Right ventricle myocardium superior (tissue), 1 donor: ENCODE measurements around the gene CYP2J2. TPM values are rescaled to one million over a fixed set of nuclear protein-coding genes. Genes with fewer than 3 reads are reported as not detected.
"Not testable (repeated sequence)": the region's sequence is repeated elsewhere in the genome, so short reads cannot be mapped to it uniquely, and the experiment has no call there.

ENCODE experiments used
- ATAC-seq: fragments of 200-7000 bp; cut with Tn5 transposase; one replicate; pipeline ENCODE4 v1.9.1; 2020; ENCODE audit warnings: mild to moderate bottlenecking; ENCODE audit not compliant: poor library complexity
- DNase-seq: peaks from one replicate; pipeline ENCODE4 v3.0.0-alpha.2; 2020
- intact Hi-C: fragments of 100-400 bp; cut with DNase I; formaldehyde crosslinking; loops from one replicate; pipeline ENCODE4 v1.11.2; 2022
- total RNA-seq: library from RNA; stranded (reverse); fragmentation: NEBNext Ultra II Directional; extraction: Animal tissue kit (Norgen Biotek cat#: 25700); gene quantifications from one replicate; pipeline ENCODE4 v1.2.1, GENCODE V29; 2021
- donor health status: DM: no; HTN: yes; CAD: no; lungs with severe emphysema.

CYP2J2 gene
- total RNA-seq, 1 donor from 2014 or later = 50.6 TPM

DNA sequence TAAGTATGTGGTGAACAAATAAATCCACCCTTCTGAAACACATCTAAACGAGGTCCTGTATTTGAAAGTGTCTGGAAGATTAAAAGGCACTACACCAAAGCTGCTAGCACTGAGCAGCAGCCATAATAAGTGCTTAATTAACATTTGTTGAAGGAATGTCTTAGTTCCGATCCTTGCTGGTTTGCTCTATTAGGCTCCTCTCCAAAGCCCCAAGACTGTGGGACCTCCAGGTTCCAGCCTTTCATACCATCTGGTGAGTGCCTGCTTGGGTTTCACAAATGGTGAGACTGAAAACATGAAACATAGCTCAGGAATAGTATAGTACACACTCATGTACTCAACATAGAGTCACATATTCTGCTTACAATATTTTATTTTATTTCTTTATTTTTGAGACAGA lies 640 bp upstream of the CYP2J2 start:
- intact Hi-C loops = no loop called here
- DNase-seq = no peak
- peak; percentile 21 for ATAC-seq

DNA sequence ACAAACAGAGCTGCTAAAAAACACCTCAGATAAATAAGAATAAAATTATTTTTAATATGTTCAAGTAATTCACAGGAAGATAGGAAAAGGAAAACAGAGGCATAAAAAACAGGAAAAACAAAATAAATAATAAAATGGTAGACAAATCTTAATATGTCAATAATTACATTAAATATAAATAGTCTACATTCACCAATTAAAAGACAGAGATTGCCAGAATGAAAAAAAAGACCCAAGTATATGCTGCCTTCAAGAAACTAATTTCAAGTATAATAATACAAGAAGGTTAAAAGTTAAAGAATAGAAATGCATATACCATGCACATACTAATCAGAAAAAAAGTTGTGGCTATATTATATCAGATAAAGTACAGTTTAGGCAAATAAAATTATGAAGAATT lies 1.9 kb downstream of the CYP2J2 start:
- ATAC-seq (no peak), DNase-seq (no peak)
- intact Hi-C loops = no loop called here

DNA sequence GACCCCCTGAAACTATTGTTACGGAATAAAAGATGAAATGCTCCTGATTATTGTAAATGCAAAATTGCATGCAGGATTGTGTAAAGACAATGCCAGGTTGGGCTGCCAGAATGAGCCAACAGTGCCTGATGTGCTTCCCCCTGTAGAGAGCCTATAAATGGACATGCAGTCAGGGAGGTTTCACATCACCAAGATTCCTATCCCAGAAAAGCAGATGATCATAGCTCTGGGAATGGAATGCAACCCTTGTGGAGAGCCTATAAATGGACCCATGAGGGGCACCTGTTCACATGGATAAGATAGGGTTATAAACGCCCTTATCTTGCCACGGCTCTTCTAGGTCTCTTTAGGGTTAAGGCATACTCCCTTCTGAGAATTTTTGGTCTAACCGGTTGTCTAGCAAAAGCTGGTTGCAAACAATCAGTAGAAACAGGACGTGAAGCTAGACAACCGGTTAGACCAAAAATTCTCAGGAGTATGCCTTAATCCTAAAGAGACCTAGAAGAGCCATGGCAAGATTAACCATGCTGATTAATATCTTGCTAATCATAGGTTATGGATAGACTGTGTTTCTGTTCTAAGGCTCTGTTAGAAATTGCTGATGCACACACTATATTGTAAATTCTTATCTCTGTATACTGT lies 5.2 kb downstream of the CYP2J2 start:
- DNase-seq, intact Hi-C loops: not testable (repeated sequence)
- ATAC-seq = peak; percentile 23

DNA sequence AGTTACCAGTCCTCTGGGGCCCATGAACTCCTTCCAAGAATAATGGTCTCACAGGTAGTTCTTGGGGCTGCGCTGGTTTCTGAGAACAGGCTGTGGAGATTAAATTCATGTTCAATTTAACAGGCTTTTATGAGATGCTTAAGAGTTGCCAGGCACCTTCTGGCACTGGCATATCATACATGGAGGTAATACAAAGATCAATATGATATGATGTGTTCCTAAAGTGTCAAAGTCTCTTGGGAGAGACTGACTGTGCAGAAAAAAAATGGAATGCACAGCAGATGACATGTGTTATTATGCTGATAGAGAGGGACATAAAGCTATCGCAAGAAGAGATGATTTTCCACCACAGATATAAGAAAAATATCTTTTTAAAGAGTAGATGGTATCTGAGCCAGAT lies 6.8 kb downstream of the CYP2J2 start:
- intact Hi-C loops = no loop called here
- DNase-seq = no peak
- ATAC-seq = no peak

DNA sequence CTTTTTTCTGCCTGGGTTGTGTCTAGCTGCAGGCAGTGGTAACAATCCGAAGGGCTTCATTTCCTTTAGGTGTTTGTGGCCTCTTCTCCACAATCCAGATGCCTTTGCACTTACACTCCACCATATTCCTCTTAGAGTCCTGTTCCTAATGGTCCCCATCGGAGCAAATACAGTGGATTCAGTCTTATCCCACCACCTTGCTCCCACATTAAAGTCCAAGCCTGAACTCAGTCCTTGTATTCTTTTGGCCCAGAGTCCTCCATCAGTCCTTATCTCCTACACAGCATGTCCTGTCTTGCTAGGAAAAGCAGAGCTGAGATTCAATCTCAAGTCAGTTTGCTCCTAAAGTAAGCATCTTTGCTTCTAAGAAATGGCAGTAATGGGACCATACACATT lies 8.8 kb downstream of the CYP2J2 start:
- ATAC-seq = no peak
- intact Hi-C loops = no loop called here

DNA sequence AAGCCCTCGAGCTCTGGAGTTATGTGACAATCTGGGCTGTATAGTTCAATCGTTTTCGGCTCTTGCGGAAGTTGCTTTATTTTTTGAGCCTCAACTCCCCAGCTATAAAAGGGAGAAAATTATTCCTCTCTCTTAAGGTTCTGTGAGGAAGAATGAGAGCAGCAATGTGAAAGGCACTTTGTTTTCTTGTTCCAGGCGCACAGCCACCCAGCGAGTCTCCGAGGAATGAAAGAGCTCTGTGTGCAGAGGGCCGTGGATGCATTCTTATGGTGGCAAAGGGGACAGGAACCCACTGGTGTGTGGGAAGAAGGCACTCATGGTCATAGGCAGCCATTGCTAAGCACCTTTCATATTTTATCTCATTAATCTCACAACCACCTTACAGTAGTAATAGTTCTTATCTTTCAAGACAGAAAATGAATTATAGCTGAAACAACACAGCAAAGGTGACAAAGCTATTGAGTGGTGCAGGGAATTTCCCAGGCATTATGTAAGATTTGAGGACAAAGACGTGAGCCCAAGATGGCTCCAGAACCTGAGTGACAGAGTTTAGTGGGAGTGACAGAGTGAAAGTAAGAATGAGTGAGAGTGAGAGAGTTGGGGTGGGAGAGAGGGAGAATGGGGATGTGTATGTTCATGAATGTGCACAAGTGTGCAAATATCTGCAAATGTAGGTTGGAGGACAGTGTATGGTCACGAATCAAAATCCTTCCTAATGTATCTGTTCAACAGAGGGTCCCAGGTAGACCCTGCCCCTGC lies 9.4 kb downstream of the CYP2J2 start:
- DNase-seq (no peak), ATAC-seq (no peak)
- intact Hi-C loops = no loop called here

More for the DNA sequence above, 8.8 kb downstream of the CYP2J2 start:
- DNase-seq = no peak

DNA sequence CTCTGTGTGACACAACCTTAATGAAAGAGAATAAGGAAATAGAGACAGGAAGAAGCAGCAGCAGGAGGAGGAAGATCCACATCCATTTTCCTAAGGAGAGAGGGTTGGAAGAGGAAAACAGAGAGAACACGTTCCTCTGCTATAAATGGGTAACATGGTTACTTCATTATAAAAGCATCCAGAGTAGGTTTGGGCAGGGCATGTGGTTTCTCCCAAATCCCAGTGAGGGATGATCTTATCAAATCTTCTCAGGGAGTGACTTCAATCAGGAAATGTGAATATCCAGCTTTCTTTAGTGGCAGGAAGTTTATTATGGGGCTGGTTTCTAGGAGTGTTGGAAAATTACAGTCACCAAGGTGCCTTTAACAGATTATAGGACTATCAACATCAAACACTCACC lies 11.1 kb downstream of the CYP2J2 start:
- no peak for ATAC-seq
- no peak for DNase-seq
- intact Hi-C loops = no loop called here

DNA sequence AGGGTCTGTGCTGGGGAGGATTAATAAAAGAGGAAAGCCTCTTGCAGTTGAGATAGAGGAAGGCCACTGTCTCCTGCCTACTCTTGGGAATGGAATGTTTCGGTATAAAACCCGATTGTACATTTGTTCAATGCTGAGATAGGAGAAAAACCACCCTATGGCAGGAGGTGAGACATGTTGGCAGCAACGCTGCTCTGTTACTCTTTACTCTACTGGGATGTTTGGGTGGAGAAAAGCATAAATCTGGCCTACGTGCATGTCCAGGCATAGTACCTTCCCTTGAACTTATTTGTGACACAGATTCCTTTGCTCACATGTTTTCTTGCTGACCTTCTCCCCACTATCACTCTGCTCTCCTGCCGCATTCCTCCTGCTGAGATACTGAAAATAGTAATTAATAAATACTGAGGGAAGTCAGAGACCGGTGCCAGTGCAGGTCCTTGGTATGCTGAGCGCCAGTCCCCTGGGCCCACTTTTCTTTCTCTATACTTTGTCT lies 11.7 kb downstream of the CYP2J2 start:
- DNase-seq, intact Hi-C loops, ATAC-seq: not testable (repeated sequence)

DNA sequence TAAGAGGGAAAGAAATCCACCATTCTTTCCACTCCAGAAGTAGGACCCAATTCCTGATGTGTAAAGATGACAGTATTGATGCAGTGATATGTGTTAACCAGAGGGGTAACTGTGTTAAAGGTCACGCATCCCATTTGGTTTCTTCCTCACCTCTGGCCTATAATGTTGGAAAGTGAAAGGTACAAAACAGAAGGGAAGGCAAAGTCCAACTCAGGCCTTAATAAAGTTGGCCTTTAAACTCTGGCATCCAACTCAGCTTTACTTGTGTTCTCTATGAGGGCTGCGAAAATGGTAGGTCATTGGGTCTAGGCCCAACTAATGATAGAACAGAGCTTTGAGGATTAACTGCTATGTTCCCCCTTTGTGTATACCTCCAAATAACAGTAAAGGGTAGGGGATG lies 17.9 kb downstream of the CYP2J2 start:
- intact Hi-C loops = no loop called here
- no peak for ATAC-seq
- no peak for DNase-seq

DNA sequence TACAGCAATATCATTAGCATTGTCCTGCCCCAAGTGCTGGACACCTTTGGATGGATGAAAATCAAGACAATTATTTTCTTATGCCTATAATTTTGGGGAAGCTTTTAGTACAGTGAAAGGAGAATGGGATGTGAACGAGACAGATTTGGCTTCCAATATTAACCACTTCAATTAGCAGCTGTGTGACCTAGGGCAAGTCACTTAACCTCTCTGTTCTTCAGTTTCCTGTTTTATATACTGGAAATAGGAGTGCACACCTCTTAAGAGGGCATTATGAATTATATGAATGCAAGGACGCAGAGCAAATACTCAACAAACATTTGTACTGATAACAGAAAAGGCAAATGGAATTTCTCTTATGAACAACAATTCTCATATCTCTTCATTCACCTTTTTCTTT lies 18.5 kb downstream of the CYP2J2 start:
- intact Hi-C loops = no loop called here
- ATAC-seq (no peak), DNase-seq (no peak)

DNA sequence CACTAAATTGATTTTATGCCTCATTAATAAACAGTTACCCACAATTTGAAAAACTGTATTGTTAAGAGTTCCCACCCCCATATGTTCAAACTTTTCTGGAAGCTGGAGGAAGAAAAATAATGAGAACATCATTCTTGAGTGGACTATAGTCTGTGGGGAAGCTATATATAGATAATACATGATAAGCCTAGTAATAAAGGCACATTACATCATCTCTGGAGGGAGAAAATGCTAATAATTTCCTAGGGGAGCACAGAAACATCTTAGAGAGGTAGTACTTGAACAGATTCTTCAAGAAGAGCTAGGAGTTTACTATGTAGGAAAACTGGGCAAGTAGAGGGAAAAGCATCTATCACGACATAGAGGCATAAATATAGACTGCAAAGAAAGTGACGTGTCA lies 19.6 kb downstream of the CYP2J2 start:
- no peak for ATAC-seq
- intact Hi-C loops = no loop called here
- DNase-seq = no peak

DNA sequence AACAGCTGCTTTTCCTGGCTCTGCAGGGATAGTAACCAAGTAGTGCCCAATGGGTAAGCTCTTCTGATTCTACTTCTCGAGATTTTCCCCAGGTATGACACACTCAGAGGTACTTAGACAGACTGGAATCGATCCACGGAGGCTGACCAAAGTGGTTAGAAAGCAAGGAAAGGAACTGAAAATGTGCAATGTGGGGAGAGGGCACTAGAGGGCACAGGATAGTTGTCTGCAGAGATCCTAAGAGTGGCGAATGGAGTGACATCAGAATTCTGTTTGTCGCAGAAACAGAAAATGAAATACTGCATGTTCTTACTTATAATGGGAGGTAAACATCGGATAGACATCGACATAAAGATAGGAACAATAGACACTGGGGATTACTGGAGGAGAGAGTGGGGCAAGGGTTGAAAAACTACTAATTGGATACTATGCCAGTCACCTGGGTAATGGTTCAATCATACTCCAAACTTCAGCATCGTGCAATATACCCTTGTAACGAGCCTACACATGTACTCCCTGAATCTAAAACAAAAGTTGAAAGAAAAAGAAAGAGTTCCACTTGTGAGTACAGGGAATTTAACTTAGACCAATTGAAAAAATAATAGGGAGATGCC lies 23.3 kb downstream of the CYP2J2 start:
- DNase-seq = no peak
- ATAC-seq = peak; percentile 59
- intact Hi-C loops = no loop called here

DNA sequence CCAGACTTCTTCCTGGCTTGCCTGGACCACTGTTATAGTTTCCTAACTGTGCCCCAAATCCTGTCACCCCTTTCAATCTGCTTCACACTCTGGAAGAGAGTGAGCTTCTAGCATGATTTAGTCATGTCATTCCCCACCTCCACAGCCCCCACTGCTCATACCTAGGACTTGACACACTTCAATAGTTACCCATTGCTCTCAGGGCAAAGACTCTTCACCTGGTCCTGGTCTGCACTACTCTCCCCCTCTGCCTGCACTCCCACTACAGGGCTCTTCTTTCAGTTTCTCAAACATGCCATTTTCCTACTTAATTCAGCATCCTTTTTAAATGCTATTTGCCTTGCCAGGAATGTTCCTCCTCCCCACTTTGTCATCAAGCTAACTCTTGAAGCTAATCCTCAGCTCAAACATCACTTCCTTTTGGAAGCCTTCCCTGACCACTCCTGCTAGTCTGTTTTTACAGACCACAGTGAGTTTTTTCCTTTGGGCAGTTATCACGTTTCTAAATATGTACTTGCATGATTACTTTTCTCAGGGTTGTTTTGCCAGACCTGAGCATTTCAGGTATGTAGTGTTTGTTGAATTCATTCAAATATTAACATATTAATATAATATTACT lies 24.7 kb downstream of the CYP2J2 start:
- intact Hi-C loops = no loop called here
- no peak for DNase-seq
- ATAC-seq = no peak

DNA sequence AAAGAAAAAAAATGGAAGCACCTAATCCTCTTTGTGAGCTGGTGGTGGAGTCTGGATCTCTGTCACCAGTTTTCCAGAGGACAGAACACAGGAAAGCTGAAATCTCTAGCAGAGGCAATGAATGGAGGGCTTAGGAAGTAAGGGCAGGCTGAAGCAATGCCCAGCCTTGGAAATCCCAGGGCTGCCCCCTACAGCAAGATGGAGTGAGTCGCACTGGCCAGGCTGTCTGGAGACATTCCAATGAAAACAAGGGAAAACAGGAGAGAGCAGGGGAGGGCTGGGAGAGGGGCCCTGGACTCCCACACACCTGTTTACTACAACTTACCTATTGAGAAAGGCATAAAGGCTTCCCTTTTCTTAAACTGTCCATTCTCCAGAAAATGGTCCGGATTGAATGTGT lies 25.9 kb downstream of the CYP2J2 start:
- intact Hi-C loops = no loop called here
- DNase-seq (no peak), ATAC-seq (no peak)

DNA sequence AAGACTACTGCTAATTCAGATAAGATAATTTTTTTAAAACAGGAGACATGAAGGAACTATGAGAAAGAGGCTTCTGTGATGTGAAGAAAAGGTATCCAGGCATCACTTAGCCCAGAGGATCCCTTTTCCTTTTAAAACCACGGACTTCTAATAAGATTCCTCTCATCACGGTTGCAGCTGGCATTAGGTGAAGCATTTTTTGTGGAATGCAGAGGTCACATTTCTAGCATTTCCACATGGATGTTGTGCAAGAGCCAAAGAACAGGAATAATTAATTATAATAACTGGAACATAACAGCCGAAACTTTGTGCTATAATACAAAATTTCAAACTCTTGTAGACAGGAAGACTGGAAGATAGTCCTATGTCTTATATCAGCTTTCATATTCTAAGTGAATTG lies 27.6 kb downstream of the CYP2J2 start:
- intact Hi-C loops = no loop called here
- no peak for DNase-seq
- no peak for ATAC-seq

DNA sequence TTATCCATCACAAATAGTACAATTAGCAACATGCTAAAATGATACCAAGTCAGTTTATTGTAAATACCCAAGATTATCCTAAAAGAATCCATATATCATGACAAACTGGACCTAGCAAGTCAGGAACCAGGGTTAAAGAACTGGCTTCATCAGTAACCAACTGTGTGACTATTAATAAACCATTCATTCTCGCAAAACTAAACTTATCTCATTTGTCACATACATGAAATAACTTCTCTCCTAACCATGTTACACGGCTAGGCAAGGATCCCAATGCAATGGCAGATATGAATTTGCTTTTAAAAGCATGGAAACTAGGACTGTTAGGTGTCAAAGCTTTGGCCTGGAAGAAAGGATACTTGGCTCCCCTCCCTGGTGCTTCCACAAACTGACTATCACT lies 29.4 kb downstream of the CYP2J2 start:
- no peak for DNase-seq
- intact Hi-C loops = no loop called here
- peak; percentile 21 for ATAC-seq

DNA sequence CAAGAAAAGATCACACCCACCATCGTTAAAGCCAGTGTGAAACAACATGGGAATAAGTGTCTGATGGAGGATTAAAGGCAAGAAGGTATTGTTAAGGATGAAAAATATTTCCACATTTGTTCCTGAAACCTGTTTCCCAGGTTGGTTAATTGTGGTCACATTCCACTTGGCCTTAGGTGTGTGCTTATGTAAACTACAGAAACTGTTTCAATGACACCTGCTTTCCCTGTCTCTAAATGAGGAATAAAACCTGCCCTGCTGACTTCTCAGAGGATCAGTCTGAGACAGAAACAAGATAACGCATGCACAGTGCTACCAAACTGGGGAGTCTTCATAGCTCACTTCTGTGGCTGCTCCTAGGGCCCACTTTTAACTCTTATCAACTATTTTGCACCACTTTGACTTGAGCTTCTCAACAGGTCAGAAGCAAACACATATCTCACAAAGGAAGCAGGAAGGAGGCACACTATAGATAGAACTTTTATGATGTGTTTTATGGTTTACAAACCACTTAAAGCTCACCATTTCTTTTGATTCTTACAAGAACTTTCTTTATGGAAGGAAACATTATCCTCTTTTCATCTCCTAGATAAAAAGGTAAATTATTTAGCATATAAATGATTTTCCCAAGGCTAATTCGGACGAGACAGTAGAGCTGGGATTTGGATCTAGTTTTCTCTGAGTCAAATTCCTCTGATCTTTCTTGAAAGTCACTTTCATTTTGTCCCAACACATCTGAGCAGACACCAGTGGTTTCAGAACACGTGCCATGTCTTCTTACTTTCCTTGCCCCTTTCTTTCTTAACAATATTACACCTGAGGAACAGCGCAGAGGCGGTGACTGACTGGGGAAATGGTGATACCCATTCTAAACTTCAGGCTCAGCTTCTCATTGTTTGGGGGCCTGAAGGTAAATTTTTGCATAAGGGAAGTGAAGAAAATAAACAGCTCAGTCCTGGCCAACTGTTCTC lies 33.4 kb downstream of the CYP2J2 start:
- intact Hi-C loops = no loop called here
- DNase-seq (no peak), ATAC-seq (no peak)

DNA sequence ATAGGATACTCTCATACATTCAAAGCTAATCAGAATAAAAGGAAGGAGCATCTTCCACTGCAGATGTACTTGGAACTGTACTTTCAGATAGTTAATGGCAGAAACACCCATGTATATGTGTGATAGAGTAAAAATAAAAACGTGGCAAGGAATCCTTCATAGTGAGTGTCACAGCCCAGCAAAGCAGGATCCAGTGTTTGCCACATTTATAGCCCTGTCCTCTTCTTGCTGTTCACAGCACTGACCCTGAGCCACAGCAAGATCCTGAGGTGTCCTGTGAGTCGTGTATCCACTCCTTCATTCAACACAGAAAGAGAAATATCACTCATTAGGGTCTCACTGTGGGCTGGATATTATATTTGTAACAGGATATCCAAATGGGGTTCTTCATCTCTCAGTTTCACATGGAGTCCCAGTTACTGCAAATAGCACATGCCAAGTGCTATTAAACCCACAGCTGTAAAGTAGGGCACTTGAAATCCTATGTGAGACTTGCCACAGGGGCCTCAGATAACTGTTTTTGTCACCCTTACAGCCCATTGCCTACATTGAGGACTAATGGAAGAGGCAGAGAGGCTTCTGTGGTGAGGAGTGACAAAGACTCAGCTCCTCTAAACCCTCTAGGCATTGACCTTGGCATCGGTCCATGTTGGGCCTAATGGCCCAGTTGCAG lies 41.3 kb downstream of the CYP2J2 start:
- ATAC-seq (no peak), DNase-seq (no peak)
- intact Hi-C loops = no loop called here
